WTC11 (cell line): ENCODE data around the gene SDCCAG8. TPM values are rescaled to one million over a fixed set of nuclear protein-coding genes. Genes with fewer than 3 reads are reported as not detected.
A peak's percentile ranks its signal among the peaks of the same experiment; 100 is the strongest.

Source experiments
- ARID4B ChIP-seq: sonication (generic); formaldehyde crosslinking; IDR thresholded peaks from 2 replicates; pipeline ENCODE4 v1.8.0; 2023; ENCODE audit warnings: missing genetic modification reagents, mild to moderate bottlenecking, borderline replicate concordance
- ELF4 ChIP-seq: sonication (generic); formaldehyde crosslinking; IDR thresholded peaks from 2 replicates; pipeline ENCODE4 v1.8.1; 2022; ENCODE audit warnings: low read depth, mild to moderate bottlenecking, moderate library complexity, missing genetic modification reagents
- FOXJ3 ChIP-seq: sonication (generic); formaldehyde crosslinking; IDR thresholded peaks from 2 replicates; pipeline ENCODE4 v1.9.0; 2021; ENCODE audit warnings: missing genetic modification reagents, mild to moderate bottlenecking, borderline replicate concordance
- FOXK1 ChIP-seq: sonication (generic); formaldehyde crosslinking; IDR thresholded peaks from 2 replicates; pipeline ENCODE4 v1.8.0; 2022; ENCODE audit warnings: mild to moderate bottlenecking, moderate library complexity, missing genetic modification reagents
- FOXP4 ChIP-seq: sonication (generic); formaldehyde crosslinking; IDR thresholded peaks from 2 replicates; pipeline ENCODE4 v1.8.0; 2022; ENCODE audit warnings: mild to moderate bottlenecking, missing genetic modification reagents
- GABPB1 ChIP-seq: sonication (generic); formaldehyde crosslinking; IDR thresholded peaks from 2 replicates; pipeline ENCODE4 v1.8.1; 2023; ENCODE audit warnings: mild to moderate bottlenecking, missing genetic modification reagents
- GRHL2 ChIP-seq: fragments of 250-450 bp; sonication (Bioruptor Pico); IDR thresholded peaks from 2 replicates; pipeline ENCODE4 v1.8.0; 2022; ENCODE audit warnings: mild to moderate bottlenecking, moderate library complexity; ENCODE audit not compliant: insufficient replicate concordance, severe bottlenecking
- HMGA2 ChIP-seq: fragments of 250-450 bp; sonication (Bioruptor Pico); IDR thresholded peaks from 2 replicates; pipeline ENCODE4 v1.4.0; 2021; ENCODE audit warnings: mild to moderate bottlenecking, moderate library complexity
- IRF1 ChIP-seq: sonication (generic); formaldehyde crosslinking; IDR thresholded peaks from 2 replicates; pipeline ENCODE4 v1.8.0; 2023; ENCODE audit warnings: missing genetic modification reagents
- MAX ChIP-seq: sonication (generic); formaldehyde crosslinking; IDR thresholded peaks from 2 replicates; pipeline ENCODE4 v1.8.0; 2022; ENCODE audit warnings: mild to moderate bottlenecking, missing genetic modification reagents
- MLX ChIP-seq: sonication (generic); formaldehyde crosslinking; IDR thresholded peaks from 2 replicates; pipeline ENCODE4 v1.8.1; 2023; ENCODE audit warnings: mild to moderate bottlenecking, missing genetic modification reagents, moderate library complexity
- NFE2L1 ChIP-seq: sonication (generic); formaldehyde crosslinking; IDR thresholded peaks from 2 replicates; pipeline ENCODE4 v1.8.1; 2023; ENCODE audit warnings: missing genetic modification reagents
- OVOL2 ChIP-seq: fragments of 250-450 bp; sonication (Bioruptor Pico); IDR thresholded peaks from 2 replicates; pipeline ENCODE4 v1.9.0; 2021; ENCODE audit warnings: mild to moderate bottlenecking, borderline replicate concordance
- PRRX2 ChIP-seq: fragments of 250-450 bp; sonication (Bioruptor Pico); IDR thresholded peaks from 2 replicates; pipeline ENCODE4 v1.8.0; 2021; ENCODE audit warnings: mild to moderate bottlenecking
- RELA ChIP-seq: sonication (generic); formaldehyde crosslinking; IDR thresholded peaks from 2 replicates; pipeline ENCODE4 v1.8.1; 2022; ENCODE audit warnings: missing genetic modification reagents, mild to moderate bottlenecking, borderline replicate concordance
- SOX15 ChIP-seq: fragments of 250-450 bp; sonication (Bioruptor Pico); IDR thresholded peaks from 2 replicates; pipeline ENCODE4 v1.9.0; 2021; ENCODE audit warnings: mild to moderate bottlenecking
- ZBTB21 ChIP-seq: sonication (generic); formaldehyde crosslinking; IDR thresholded peaks from 2 replicates; pipeline ENCODE4 v1.8.1; 2023; ENCODE audit warnings: mild to moderate bottlenecking, missing genetic modification reagents, borderline replicate concordance
- ZNF121 ChIP-seq: sonication (generic); formaldehyde crosslinking; IDR thresholded peaks from 2 replicates; pipeline ENCODE4 v1.8.0; 2023; ENCODE audit warnings: missing genetic modification reagents
- ZNF281 ChIP-seq: sonication (generic); formaldehyde crosslinking; IDR thresholded peaks from 2 replicates; pipeline ENCODE4 v1.8.0; 2023; ENCODE audit warnings: mild to moderate bottlenecking, missing genetic modification reagents
- ZNF425 ChIP-seq: fragments of 250-450 bp; sonication (Bioruptor Pico); conservative IDR thresholded peaks from 2 replicates; pipeline ENCODE4 v1.9.0; 2021; ENCODE audit warnings: mild to moderate bottlenecking
- total RNA-seq: library from RNA; stranded (reverse); gene quantifications from 3 replicates; pipeline ENCODE4 v1.2.3, GENCODE V29; 2021

Gene SDCCAG8
- total RNA-seq, 1 experiment from 2014 or later = 44.3 TPM

- peak; percentile 74; the same call in 1 of the 2 replicates for TF ChIP-seq FOXK1 (CRISPR knock-in tag)
- peak; percentile 65; the same call in 1 of the 2 replicates for TF ChIP-seq GABPB1 (CRISPR knock-in tag)
- TF ChIP-seq HMGA2 = no peak
- peak; percentile 82; the same call in 1 of the 2 replicates for TF ChIP-seq FOXP4
- TF ChIP-seq ZBTB21 (CRISPR knock-in tag) = no peak
- TF ChIP-seq FOXJ3 (CRISPR knock-in tag) = no peak
- TF ChIP-seq PRRX2 (CRISPR knock-in tag) = no peak
- no peak for TF ChIP-seq GRHL2 (CRISPR knock-in tag)
- no peak for TF ChIP-seq SOX15 (CRISPR knock-in tag)
- no peak for TF ChIP-seq ZNF425 (CRISPR knock-in tag)
- TF ChIP-seq IRF1 (CRISPR knock-in tag) = no peak
- TF ChIP-seq RELA (CRISPR knock-in tag) = no peak
- peak; percentile 67; the same call in 1 of the 2 replicates for TF ChIP-seq ZNF121 (CRISPR knock-in tag)
- TF ChIP-seq MAX (CRISPR knock-in tag) = peak; percentile 58; the same call in 1 of the 2 replicates
- no peak for TF ChIP-seq MLX (CRISPR knock-in tag)
- no peak for TF ChIP-seq ZNF281 (CRISPR knock-in tag)
- peak; percentile 54; the same call in 1 of the 2 replicates for TF ChIP-seq ARID4B (CRISPR knock-in tag)
- TF ChIP-seq OVOL2 (CRISPR knock-in tag) = no peak
- TF ChIP-seq ELF4 (CRISPR knock-in tag) = 0 out of 2 replicates have a peak, but pooled peaks have one; percentile 22
- no peak for TF ChIP-seq NFE2L1 (CRISPR knock-in tag)
Measured at GRCh38 chr1:243254927-243255790, 682 bp upstream of the SDCCAG8 start, which contains the start of gene CEP170 (continued).
